Karpas-422 (cell line): ENCODE results near the gene PRKD2. TPM values are rescaled to one million over a fixed set of nuclear protein-coding genes. Genes with fewer than 3 reads are reported as not detected.

Experiments used
- DNase-seq: peaks from one replicate; pipeline ENCODE4 v3.0.0-alpha.2; 2015
- H2AFZ ChIP-seq: fragments of 200-600 bp; sonication (generic); 2 replicates; pipeline ENCODE4 v1.6.1; 2014; ENCODE audit warnings: antibody characterized with exemption, low read length, mixed read lengths
- H3K27ac ChIP-seq: fragments of 200-600 bp; sonication (generic); 2 replicates; pipeline ENCODE4 v1.5.1; 2014; ENCODE audit warnings: mild to moderate bottlenecking, low read length, moderate library complexity
- H3K27me3 ChIP-seq: fragments of 200-600 bp; sonication (generic); 2 replicates; pipeline ENCODE4 v1.6.1; 2014; ENCODE audit warnings: low read length, mixed read lengths
- H3K36me3 ChIP-seq: fragments of 200-600 bp; sonication (generic); 2 replicates; pipeline ENCODE4 v1.6.1; 2014; ENCODE audit warnings: low read length, mixed read lengths; ENCODE audit not compliant: insufficient read depth
- H3K4me1 ChIP-seq: fragments of 200-600 bp; sonication (generic); 2 replicates; pipeline ENCODE4 v1.6.1; 2014; ENCODE audit warnings: mild to moderate bottlenecking, low read length, mixed read lengths
- H3K4me2 ChIP-seq: fragments of 200-600 bp; sonication (generic); 2 replicates; pipeline ENCODE4 v1.6.1; 2014; ENCODE audit warnings: low read length, low read depth, mild to moderate bottlenecking; ENCODE audit not compliant: poor library complexity, severe bottlenecking
- H3K4me3 ChIP-seq: fragments of 200-600 bp; sonication (generic); 2 replicates; pipeline ENCODE4 v1.5.1; 2014; ENCODE audit warnings: mild to moderate bottlenecking, antibody characterized with exemption, low read length, mixed read lengths
- H3K79me2 ChIP-seq: fragments of 200-600 bp; sonication (generic); 2 replicates; pipeline ENCODE4 v1.6.1; 2014; ENCODE audit warnings: mild to moderate bottlenecking, low read length, mixed read lengths
- H3K9ac ChIP-seq: fragments of 200-600 bp; sonication (generic); 2 replicates; pipeline ENCODE4 v1.6.0; 2014; ENCODE audit warnings: low read length
- H3K9me2 ChIP-seq: fragments of 200-600 bp; sonication (generic), shearing (Covaris generic); replicated peaks from 2 replicates; pipeline ENCODE4 v1.6.0; 2014; ENCODE audit warnings: mild to moderate bottlenecking, low read length, moderate library complexity; ENCODE audit not compliant: insufficient read depth
- H3K9me3 ChIP-seq: fragments of 300-700, 200-600 bp; sonication (generic); 2 replicates; pipeline ENCODE4 v1.6.1; 2014; ENCODE audit warnings: low read length, mixed read lengths
- H4K20me1 ChIP-seq: fragments of 200-600 bp; sonication (generic); 2 replicates; pipeline ENCODE4 v1.6.1; 2014; ENCODE audit warnings: mild to moderate bottlenecking, antibody characterized with exemption, low read length, low read depth; ENCODE audit not compliant: insufficient read depth
- total RNA-seq: library from RNA; depleted of rRNA; stranded (reverse); fragments of >200 nt; shearing (Covaris generic); gene quantifications from 2 replicates; pipeline ENCODE4 v1.2.3, GENCODE V29; 2014; ENCODE audit warnings: low replicate concordance

Gene PRKD2
- total RNA-seq, 1 experiment from 2014 or later = 20.0 TPM

DNA sequence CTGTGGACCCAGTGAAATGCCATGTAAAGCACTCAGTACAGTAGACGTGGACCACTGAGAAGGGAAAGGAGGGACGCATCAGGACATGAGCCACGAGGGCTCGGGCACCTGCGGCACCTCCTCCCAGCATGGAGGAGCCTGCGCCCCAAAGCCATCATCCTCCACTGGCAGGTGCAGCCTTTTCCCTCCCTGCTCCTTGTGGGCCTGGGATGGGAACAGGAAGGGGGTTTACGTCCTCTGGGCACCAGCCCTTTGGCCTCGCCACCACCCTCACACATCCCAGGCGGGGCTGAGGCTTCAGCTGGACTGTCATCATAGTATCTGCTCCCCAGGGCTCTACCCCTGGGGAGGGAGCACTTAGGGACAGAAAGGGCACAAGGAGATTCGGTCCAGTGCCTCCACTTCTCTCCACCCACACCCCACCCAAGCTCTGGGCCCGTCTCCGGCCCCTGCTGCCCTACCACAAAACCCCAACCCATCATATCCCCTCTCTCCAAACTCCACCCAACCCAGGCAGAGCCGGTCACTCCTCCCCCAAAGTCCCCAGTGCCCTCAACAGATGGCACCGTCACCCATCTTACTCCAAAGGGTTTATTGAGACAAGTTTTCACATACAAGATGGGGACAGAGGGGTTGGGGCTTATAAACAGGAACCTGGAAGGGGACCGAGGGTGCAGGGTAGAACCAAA is 2.2 kb upstream of the PRKD2 start:
- Histone ChIP-seq H3K79me2 (peaks cover 23% of the 10 kb centered on the region), H3K4me2 (peak overlapping the region; percentile 99), H3K27me3 (no peaks in the 10 kb centered on the region), H3K4me3 (peak overlapping the region; percentile 26; the same call in 1 of the 2 replicates), H3K9ac (peak overlapping the region; percentile 94), H3K9me2 (no peaks in the 10 kb centered on the region), H2AFZ (no peak overlapping the region), H3K36me3 (no peaks in the 10 kb centered on the region), H3K9me3 (no peaks in the 10 kb centered on the region), H3K4me1 (peaks cover 73% of the 10 kb centered on the region), H4K20me1 (no peaks in the 10 kb centered on the region), H3K27ac (peak overlapping the region; percentile 81)
- peak; percentile 86 for DNase-seq

GRCh38 chr19:46718157-46718933 is 1.4 kb upstream of the PRKD2 start:
- Histone ChIP-seq H3K4me1 (peaks cover 77% of the 10 kb centered on the region), H3K9ac (peak overlapping the region; percentile 94)

GRCh38 chr19:46717716-46718143 is 816 bp upstream of the PRKD2 start:
- no peaks in the 10 kb centered on the region for H3K9me3 ChIP-seq

More at GRCh38 chr19:46718157-46718933, 1.4 kb upstream of the PRKD2 start:
- H3K27me3 ChIP-seq = no peaks in the 10 kb centered on the region
- no peaks in the 10 kb centered on the region for H4K20me1 ChIP-seq
- peaks cover 27% of the 10 kb centered on the region for H3K79me2 ChIP-seq
- H3K9me2 ChIP-seq = no peaks in the 10 kb centered on the region
- DNase-seq = peak; percentile 79
- H3K27ac ChIP-seq = peak overlapping the region; percentile 81
- no peak overlapping the region for H2AFZ ChIP-seq
- H3K9me3 ChIP-seq = no peaks in the 10 kb centered on the region
- H3K36me3 ChIP-seq = no peaks in the 10 kb centered on the region
- H3K4me3 ChIP-seq = peak overlapping the region; percentile 75; the same call in 1 of the 2 replicates
- peak overlapping the region; percentile 99 for H3K4me2 ChIP-seq

GRCh38 chr19:46716672-46717033 is 261 bp downstream of the PRKD2 start:
- H3K36me3 ChIP-seq = no peaks in the 10 kb centered on the region
- no peak overlapping the region for H2AFZ ChIP-seq
- DNase-seq = no peak
- peak overlapping the region; percentile 99 for H3K4me2 ChIP-seq
- peak overlapping the region; percentile 75 for H3K4me3 ChIP-seq
- H3K9me3 ChIP-seq = no peaks in the 10 kb centered on the region
- no peaks in the 10 kb centered on the region for H3K9me2 ChIP-seq
- H3K4me1 ChIP-seq = peaks cover 67% of the 10 kb centered on the region
- peak overlapping the region; percentile 94 for H3K9ac ChIP-seq
- no peaks in the 10 kb centered on the region for H3K27me3 ChIP-seq
- peaks cover 33% of the 10 kb centered on the region for H3K79me2 ChIP-seq
- peak overlapping the region; percentile 84 for H3K27ac ChIP-seq
- H4K20me1 ChIP-seq = no peaks in the 10 kb centered on the region

More at GRCh38 chr19:46717716-46718143, 816 bp upstream of the PRKD2 start:
- Histone ChIP-seq H3K4me1 (peaks cover 76% of the 10 kb centered on the region), H4K20me1 (no peaks in the 10 kb centered on the region), H3K79me2 (peaks cover 29% of the 10 kb centered on the region), H3K9me2 (no peaks in the 10 kb centered on the region), H3K27me3 (no peaks in the 10 kb centered on the region), H3K4me2 (peak overlapping the region; percentile 99), H3K27ac (peak overlapping the region; percentile 81), H3K9ac (peak overlapping the region; percentile 94), H3K36me3 (no peaks in the 10 kb centered on the region), H2AFZ (no peak overlapping the region), H3K4me3 (peak overlapping the region; percentile 75)
- DNase-seq = peak; percentile 52

DNA sequence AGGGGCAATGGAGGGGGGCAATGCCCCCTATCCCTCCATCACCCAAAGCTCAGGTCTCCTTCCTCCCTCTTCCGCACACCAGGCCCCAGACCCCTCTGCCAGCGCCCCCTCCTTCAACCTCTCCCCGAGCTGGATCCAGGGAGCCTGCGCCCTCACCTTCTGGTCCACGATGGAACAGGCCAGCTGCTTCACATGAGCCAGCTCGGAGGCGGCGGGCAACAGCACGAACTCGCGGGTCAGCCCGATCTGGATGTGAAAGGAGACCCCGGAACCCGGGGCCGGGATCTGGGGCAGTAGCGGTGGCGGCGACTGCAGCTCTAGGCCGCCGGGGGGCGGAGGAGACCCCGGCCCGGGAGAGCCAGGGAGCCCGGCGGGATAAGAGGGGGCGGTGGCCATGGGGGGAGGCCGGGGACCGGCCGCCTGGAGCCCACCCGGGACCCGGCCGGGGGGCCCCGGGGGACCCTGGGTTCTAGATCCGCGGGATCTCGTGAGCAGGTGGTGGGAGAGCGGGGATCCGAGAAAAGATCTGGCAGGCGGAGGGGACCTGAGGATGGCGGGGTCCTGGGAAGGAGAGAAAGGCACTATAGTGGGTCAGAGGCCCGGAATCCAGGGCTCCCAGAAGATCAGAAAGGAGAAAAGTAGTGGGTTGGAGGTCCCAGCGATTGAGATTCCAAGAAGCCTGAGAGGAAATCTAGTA is 791 bp downstream of the PRKD2 start:
- Histone ChIP-seq H2AFZ (no peak overlapping the region), H3K9me2 (no peaks in the 10 kb centered on the region), H4K20me1 (no peaks in the 10 kb centered on the region), H3K4me3 (peak overlapping the region; percentile 75), H3K36me3 (no peaks in the 10 kb centered on the region), H3K27me3 (no peaks in the 10 kb centered on the region), H3K79me2 (peaks cover 33% of the 10 kb centered on the region), H3K9me3 (no peaks in the 10 kb centered on the region), H3K9ac (peak overlapping the region; percentile 94), H3K4me2 (peak overlapping the region; percentile 99), H3K27ac (peak overlapping the region; percentile 84), H3K4me1 (peaks cover 62% of the 10 kb centered on the region)
- DNase-seq = peak; percentile 54

DNA sequence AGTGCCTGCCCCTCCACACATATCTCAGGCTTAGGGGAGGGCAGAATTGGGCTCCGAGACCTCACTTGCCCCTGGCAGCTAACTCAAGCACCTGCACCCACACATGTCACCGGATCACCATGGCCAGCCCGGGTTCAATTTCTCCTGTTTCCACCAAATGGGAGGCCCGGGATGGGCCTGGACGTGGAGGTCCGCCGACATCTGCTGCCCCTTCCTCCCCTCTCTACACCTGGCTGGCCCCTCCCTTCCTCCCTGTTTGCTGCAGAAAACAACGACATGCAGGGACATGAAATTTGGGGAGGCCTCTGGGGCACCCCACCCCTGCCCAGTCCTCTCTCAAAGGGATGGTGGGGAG is 1.3 kb downstream of the PRKD2 start:
- H3K79me2 ChIP-seq = peaks cover 33% of the 10 kb centered on the region
- peak overlapping the region; percentile 99 for H3K4me2 ChIP-seq
- H3K4me3 ChIP-seq = peak overlapping the region; percentile 75
- peak overlapping the region; percentile 94 for H3K9ac ChIP-seq
- no peaks in the 10 kb centered on the region for H3K9me2 ChIP-seq
- DNase-seq = no peak
- peak overlapping the region; percentile 84 for H3K27ac ChIP-seq
- H3K36me3 ChIP-seq = no peaks in the 10 kb centered on the region
- H3K4me1 ChIP-seq = peaks cover 57% of the 10 kb centered on the region
- no peaks in the 10 kb centered on the region for H3K27me3 ChIP-seq
- no peaks in the 10 kb centered on the region for H4K20me1 ChIP-seq
- H3K9me3 ChIP-seq = no peaks in the 10 kb centered on the region
- H2AFZ ChIP-seq = no peak overlapping the region

- peak; percentile 88 for DNase-seq
- no peaks in the 10 kb centered on the region for H3K36me3 ChIP-seq
- H3K27me3 ChIP-seq = no peaks in the 10 kb centered on the region
- H4K20me1 ChIP-seq = no peaks in the 10 kb centered on the region
- H2AFZ ChIP-seq = no peak overlapping the region
- H3K9ac ChIP-seq = peak overlapping the region; percentile 94
- no peaks in the 10 kb centered on the region for H3K9me3 ChIP-seq
- peaks cover 33% of the 10 kb centered on the region for H3K79me2 ChIP-seq
- no peaks in the 10 kb centered on the region for H3K9me2 ChIP-seq
- peak overlapping the region; percentile 75 for H3K4me3 ChIP-seq
- H3K4me2 ChIP-seq = peak overlapping the region; percentile 99
- peaks cover 47% of the 10 kb centered on the region for H3K4me1 ChIP-seq
- H3K27ac ChIP-seq = peak overlapping the region; percentile 84
Observed at GRCh38 chr19:46714444-46715106, 2.3 kb downstream of the PRKD2 start.
